GM23338 (cell line): Measurements from ENCODE around the gene LRP10.

ENCODE experiments used
- CREB1 ChIP-seq: fragments of 250-450 bp; sonication (Bioruptor Pico); IDR thresholded peaks from 2 replicates; pipeline ENCODE4 v1.5.0; 2020; ENCODE audit warnings: low read depth, mild to moderate bottlenecking, moderate library complexity
- CTCF ChIP-seq, 2 experiments: fragments of 200-600 bp in 1 of 2; sonication (generic) in 1 of 2; conservative IDR thresholded peaks; 2 replicates each; pipeline versions ENCODE4 v1.5.1 to v1.6.1; 2016 to 2017; ENCODE audit warnings: antibody characterized with exemption in 2 of 2, low read depth in 2 of 2, mild to moderate bottlenecking in 2 of 2, moderate library complexity in 1 of 2
- EZH2 ChIP-seq: fragments of 200-600 bp; sonication (generic); IDR thresholded peaks from one replicate; pipeline ENCODE4 v1.8.0; 2017; ENCODE audit warnings: antibody characterized with exemption, mild to moderate bottlenecking, low read depth; ENCODE audit not compliant: unreplicated experiment
- EZH2phosphoT487 ChIP-seq: fragments of 200-600 bp; sonication (generic); IDR thresholded peaks from one replicate; pipeline ENCODE4 v1.8.1; 2018; ENCODE audit warnings: antibody characterized with exemption; ENCODE audit not compliant: unreplicated experiment
- JUNB ChIP-seq: IDR thresholded peaks from one replicate; pipeline ENCODE4 v1.6.1; 2016; ENCODE audit warnings: antibody characterized with exemption; ENCODE audit not compliant: unreplicated experiment
- POLR2AphosphoS5 ChIP-seq: IDR thresholded peaks from 2 replicates; pipeline ENCODE4 v1.6.1; 2016; ENCODE audit warnings: antibody characterized with exemption, low read depth
- ZNF114 ChIP-seq: fragments of 250-450 bp; sonication (Bioruptor Pico); IDR thresholded peaks from 2 replicates; pipeline ENCODE4 v1.5.0; 2020; ENCODE audit warnings: mild to moderate bottlenecking, moderate library complexity
- TF ChIP-seq, protein P1 (sequence below): IDR thresholded peaks from one replicate; pipeline ENCODE4 v1.6.1; 2018; ENCODE audit warnings: antibody characterized with exemption; ENCODE audit not compliant: unreplicated experiment

- no peak for TF ChIP-seq CTCF (conservative IDR thresholded peaks at IDR 0.05; ENCODE audit: low read depth in 2 of 2)
- TF ChIP-seq, protein P1, sequence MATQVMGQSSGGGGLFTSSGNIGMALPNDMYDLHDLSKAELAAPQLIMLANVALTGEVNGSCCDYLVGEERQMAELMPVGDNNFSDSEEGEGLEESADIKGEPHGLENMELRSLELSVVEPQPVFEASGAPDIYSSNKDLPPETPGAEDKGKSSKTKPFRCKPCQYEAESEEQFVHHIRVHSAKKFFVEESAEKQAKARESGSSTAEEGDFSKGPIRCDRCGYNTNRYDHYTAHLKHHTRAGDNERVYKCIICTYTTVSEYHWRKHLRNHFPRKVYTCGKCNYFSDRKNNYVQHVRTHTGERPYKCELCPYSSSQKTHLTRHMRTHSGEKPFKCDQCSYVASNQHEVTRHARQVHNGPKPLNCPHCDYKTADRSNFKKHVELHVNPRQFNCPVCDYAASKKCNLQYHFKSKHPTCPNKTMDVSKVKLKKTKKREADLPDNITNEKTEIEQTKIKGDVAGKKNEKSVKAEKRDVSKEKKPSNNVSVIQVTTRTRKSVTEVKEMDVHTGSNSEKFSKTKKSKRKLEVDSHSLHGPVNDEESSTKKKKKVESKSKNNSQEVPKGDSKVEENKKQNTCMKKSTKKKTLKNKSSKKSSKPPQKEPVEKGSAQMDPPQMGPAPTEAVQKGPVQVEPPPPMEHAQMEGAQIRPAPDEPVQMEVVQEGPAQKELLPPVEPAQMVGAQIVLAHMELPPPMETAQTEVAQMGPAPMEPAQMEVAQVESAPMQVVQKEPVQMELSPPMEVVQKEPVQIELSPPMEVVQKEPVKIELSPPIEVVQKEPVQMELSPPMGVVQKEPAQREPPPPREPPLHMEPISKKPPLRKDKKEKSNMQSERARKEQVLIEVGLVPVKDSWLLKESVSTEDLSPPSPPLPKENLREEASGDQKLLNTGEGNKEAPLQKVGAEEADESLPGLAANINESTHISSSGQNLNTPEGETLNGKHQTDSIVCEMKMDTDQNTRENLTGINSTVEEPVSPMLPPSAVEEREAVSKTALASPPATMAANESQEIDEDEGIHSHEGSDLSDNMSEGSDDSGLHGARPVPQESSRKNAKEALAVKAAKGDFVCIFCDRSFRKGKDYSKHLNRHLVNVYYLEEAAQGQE, result no peak
- no peak for TF ChIP-seq EZH2
- no peak for TF ChIP-seq POLR2AphosphoS5
- no peak for TF ChIP-seq CREB1
- TF ChIP-seq JUNB, result no peak
- TF ChIP-seq EZH2phosphoT487, result no peak
- TF ChIP-seq ZNF114 (CRISPR knock-in tag), result no peak
Observed at GRCh38 chr14:22901799-22902198, 30.3 kb downstream of the LRP10 start.
